Stimulated activated CD4-positive, alpha-beta T cell treated with anti-CD3 and anti-CD28 coated beads, Interleukin-2, amount 100 ng/mL, for 48 hours (primary cell): ENCODE data around the gene AP5Z1.
A peak's percentile ranks its signal among the peaks of the same experiment; 100 is the strongest.

Experiments used
- DNase-seq, 2 donors: peaks; one replicate each; pipeline ENCODE4 v3.0.0-alpha.2; 2020

The AP5Z1 gene

DNA sequence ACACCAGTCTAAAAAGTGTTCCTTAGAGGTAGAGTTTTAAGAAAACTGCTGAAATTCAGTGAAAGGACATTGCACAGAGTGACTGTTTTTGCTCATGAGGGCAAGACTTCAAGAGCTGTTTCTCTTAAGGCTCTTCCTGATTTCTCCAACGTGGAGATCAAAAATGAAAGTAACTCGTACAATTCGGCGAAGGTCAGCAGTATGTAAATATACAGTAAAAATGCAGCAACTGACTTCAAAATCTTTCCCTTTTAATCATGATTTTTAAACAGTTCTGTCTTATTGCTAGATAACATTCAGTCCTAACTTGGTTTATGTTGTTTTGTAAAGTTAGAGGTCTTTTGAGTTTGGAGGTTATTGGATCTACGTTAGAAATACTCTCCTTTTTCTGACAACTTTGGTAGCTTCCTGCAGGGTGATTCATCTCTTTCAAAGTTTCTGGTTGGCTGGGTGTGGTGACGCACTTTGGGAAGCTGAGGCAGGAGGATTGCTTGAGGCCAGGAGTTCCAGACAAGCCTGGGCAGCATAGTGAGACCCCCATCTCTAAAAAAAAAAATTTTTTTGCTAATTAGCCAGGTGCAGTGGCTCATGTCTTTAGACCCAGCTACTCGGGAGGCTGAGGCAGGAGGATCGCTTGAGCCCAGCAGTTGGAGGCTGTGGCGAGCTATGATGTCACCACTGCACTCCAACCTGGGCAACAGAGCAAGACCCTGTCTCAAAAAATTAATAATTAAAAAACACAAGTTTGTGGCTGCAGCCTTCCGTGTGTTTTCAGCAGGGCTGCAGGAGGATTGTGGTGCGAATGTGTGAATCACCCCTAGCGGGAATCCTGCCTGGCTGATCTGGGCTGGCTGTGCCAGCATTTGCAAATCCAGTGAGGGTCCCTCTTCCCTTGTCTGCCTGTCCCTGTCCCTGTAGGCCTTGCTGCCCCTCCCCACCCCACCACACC lies 29.2 kb upstream of the AP5Z1 start:
- no peak for DNase-seq

DNA sequence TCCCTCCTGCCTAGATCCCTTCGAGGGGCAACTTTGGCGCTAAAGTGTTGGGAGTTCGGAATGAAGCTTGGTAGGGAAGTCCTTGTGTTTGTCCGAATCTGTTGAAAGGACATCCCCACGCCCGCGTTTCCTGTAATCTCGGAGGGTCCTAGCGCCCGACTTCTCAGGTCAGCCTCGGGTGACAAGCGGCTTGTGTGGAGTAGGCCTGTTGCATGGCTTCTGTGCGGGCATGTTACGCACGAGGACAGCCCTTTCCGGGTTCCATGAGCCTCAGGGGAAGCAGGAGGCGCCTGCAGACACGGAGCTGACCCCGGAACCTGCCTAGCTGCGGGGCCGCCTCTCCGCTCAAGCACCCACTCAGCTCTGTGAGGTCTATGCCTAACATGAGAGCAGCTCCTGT lies 28.4 kb upstream of the AP5Z1 start:
- no peak for DNase-seq

DNA sequence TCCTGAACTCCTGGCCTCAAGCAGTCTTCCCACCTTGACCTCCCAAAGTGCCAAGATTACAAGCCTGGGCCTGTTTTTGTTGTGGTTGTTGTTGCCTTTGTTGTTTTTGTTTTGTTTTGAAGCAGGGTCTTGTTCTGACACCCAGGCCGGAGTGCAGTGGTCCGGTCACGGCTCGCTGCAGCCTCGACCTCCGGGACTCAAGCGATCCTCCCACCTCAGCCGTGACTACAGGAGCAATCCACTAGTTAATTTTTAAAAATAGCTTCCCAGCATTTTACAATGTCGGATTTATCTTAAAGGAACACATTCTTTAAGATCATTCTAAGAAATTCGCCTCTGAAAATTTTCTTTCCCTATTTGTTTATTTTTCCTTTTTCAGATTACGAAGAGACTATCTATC lies 27.7 kb upstream of the AP5Z1 start:
- DNase-seq: no peak

DNA sequence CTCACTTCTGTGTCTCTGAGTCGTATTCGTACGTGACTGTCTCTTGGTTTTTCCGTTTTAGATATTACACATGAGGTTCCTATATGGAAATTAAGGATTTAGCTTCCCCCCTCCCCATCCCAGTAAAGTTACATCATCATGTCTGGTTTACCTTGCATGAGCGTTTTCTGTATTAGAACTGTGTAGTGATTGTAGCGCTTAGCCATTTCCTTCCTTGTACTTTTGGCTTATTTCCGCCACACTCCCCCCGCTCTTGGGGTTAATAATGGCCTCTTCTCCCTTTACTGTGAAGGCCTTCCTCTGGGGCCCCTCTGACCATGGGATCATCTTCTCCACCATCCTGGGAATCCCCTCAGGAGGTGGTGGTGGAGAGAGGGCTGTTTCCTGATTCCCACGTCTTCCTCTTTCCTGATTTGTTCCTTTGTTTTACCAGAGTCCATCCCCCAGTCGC lies 27.2 kb upstream of the AP5Z1 start:
- DNase-seq: no peak

DNA sequence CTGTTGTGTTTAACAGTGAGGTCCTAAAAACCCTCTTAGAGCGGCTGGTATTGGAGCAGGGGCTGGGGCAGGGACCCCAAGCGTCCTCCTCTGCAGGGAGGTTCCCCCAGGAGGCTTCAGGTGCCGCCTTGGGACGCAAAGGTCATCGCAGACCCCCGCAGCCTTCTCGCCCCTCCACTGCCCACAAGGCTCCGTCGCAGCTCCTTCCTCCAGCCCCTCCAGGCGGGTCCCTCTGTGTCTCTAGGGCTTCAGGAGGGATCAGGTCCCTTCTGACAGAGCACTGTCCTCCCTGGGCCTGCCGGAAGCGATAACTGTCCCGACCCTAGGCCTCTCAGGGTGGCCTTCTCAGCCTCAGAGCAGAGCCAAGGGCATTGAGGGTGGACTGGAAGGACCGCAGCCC lies 26.1 kb upstream of the AP5Z1 start:
- DNase-seq: no peak

DNA sequence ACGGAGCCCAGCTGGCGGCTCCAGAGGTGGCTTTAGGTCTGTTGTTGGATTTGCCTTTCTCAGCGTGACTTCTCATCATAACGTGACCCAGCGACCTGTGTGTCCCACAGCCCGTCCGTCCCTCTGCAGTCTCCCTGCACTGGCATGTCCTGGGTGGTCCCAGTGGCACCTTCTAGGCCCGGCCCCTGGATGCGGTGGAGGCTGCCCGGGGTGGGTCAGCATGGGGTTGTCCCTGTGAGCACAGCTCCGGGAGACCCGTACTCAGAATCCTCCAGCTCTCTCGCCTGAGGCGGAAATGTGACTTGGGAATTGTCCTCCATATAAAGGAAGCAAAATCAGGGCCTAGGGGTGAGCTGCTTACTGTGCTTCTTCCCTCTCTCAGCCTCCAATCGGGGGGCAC lies 25.6 kb upstream of the AP5Z1 start:
- no peak for DNase-seq

DNA sequence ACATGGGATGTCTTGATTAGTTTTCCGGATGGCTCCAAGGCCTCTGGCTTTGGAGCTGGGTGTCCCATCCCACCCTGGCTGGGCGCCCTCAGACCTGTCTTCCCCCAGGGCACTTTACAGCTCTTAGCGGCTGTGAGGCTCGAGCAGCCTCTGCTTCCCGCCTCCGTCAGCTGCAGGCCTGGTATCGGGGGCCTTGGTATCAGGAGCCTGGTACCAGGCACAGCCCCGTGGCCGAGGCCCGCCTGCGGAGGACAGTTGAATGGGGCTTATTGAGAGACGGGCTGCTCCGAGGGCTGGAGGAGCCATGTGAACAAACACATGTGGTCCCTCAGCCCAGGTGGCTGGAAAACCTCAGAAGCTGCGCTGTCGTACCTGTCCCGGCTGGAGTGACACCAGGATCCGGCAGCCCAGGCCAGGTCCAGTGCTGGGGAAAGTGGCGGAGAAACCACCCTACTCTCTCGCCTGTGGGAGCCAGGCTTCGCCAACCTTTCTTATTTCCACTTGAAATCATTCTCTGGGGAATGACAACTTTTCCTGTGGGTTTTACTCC lies 23.9 kb upstream of the AP5Z1 start:
- DNase-seq: no peak

DNA sequence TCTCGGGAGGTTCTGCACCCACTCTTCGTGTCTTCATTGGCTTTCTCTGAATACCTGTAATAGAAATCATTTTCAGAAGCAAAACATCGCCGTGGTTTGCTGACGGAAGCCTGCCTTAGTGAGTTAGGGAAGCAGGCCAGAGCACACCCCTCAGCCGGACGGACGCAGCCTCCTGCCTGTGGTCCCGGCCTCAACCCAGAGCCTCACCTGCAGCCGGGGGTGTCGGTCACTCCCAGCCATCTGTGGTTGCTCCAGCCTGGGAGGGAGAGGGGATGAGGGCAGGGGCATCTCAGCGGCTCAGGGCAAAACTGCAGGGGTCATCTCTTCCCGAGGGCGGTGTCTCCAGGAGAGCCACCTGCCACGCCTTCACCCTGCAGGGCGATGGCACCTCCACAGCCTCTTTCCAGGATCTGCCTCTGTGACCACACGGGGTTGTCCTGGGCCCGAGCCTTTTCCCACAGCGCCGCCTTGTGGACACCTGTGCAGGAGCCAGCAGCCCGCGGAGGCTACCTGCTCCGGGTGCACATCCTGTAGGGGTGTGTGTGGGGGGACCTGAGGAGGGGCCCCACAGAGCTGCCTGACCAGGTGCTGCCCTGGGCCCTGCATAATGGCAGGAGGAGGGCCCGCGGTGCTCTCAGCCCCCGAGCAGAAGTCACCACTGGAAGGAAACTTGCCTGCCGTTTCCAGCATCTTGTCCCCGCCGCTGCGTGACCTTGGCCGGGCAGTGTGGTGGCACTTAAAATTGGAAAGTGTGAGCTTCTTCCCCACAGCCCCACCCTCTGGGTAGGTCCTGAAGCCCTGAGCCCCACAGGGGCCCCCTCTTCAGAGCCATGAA lies 21.6 kb upstream of the AP5Z1 start:
- peak; percentile 88 to 91 for DNase-seq

DNA sequence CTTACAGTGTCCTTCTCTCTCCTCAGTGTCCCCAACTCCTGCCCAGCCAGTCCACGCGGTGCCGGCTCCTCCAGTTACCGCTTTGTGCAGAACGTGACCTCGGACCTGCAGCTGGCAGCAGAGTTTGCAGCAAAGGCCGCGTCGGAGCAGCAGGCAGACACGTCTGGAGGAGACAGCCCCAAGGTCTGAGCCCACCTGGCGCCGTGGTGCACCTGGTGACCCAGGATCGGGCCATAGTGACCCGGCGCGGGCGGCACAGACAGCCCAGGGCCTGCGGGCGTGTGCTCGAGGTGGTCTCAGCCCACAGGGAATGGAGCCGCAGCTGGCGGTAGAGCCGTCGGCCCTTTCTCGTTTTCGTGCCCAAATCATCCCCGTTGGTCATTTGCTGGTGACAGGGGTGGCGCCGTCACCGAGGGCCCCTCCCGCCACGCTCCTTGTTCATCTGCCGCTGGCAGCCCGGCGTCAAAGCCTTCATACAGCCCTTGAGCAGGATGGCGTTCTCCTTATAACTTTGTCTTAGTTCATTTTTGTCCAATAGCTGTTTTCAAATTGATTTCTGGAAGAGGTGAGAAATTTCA lies 20.9 kb upstream of the AP5Z1 start:
- no peak for DNase-seq

DNA sequence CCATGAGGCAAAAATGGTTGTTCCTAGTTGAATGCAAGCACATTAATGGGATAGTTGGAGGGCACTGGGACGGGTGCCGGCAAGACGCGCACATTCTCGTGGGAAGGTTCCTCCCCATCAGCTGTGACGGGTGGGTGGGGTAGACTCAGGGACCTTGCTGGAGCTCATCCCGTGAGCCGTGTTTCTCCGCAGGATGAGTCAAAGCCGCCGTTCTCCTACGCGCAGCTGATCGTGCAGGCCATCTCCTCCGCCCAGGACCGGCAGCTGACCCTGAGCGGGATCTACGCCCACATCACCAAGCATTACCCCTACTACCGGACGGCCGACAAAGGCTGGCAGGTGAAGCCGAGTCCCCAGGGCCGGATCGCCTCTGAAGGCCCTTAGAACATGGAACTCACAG lies 20.4 kb upstream of the AP5Z1 start:
- DNase-seq: no peak

DNA sequence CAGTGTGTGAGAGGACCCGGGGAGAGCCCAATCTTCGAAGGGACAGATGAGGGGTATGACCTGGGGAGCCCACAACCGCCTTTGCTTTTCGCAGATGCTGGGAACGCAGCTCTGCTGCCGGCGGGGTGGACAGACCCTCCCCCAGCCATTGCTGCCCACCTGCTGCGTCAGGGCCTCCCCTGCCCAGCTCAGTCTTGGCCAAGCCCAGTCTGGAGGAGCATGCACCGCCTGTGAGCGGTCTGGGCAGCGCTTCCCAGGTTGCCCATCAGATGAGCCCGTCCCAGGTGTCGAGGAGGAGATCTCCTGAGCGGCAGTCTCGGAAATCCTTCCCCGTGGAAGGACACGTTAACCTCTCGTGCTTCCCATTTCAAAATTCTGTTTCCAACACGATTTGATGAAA lies 17.3 kb upstream of the AP5Z1 start:
- no peak for DNase-seq

DNA sequence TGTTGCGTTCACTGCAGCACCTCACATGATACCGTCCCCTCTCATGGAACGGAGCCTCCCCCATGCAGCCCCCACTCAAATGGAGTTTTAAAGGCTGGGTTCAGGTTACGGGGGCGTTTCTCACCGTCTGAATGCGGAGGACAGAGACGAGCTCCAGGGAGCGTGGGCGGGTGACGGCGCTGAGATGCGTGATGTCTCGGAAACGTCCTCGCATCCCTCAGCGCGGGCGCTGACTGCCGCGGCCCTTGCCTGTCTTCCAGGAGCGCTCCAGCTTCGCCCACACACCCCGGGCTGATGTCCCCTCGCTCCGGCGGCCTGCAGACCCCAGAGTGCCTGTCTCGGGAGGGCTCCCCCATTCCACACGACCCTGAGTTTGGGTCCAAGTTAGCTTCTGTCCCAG lies 16.6 kb upstream of the AP5Z1 start:
- DNase-seq: no peak

DNA sequence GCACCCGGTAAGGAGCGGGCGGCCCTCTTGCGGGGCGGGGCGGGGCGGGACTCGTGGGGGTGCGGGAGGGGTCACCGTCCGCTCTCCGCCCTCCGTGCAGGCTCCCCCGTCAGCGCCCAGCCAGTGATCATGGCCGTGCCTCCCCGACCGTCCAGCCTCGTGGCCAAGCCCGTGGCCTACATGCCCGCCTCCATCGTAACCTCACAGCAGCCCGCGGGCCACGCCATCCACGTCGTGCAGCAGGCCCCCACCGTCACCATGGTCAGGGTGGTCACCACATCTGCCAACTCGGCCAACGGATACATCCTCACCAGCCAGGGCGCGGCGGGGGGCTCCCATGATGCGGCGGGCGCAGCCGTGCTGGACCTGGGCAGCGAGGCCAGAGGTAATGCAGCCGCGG lies 16.2 kb upstream of the AP5Z1 start:
- DNase-seq: no peak

DNA sequence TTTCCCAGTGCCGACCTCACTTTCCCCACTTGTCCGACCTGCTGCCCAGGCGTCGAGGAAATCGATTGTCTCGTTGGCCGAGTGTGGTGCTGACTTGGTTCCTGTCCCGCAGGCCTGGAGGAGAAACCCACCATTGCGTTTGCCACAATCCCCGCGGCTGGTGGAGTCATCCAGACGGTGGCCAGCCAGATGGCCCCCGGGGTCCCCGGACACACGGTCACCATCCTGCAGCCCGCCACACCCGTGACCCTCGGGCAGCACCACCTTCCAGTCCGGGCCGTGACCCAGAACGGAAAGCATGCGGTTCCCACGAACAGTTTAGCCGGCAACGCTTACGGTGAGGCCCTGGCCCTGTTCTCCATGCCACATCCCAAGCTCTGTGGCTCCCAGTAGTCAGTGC lies 14.5 kb upstream of the AP5Z1 start:
- no peak for DNase-seq

DNA sequence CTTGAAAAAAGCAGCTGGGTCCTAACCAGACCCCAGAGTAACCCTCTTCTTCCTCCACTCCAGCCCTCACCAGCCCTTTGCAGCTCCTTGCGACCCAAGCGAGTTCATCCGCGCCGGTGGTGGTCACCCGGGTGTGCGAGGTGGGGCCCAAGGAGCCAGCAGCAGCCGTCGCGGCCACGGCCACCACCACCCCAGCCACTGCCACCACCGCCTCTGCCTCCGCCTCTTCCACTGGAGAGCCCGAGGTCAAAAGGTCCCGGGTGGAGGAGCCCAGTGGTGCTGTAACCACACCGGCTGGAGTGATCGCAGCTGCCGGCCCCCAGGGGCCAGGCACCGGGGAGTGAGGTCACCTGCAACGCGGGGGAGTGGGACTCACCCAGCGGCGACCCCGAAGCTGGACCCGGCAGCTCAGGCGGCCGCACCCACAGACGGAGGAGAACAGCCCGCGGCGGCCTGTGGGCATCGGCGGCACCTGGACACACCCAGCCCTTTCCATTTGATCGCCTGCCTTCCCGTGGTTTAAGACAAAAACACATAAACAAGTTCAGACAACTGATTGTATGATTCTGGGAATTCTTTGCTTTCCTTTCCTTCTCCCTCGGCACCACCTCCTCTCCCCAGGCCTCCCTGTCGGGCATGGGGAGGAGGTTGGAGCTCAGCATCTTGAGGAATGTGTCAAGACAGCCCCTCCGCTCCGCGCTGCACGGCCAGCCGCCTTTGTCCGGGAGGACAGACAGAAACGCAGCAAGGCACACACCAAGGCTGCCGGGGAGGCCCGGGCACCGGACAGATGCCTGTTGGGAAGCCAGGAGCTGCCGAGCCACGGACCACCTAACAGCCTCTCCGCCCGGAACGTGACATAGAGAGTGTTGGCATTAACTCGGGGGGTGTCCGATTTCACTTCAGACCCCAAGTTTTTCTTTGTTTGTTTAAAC lies 13.0 kb upstream of the AP5Z1 start:
- no peak for DNase-seq

DNA sequence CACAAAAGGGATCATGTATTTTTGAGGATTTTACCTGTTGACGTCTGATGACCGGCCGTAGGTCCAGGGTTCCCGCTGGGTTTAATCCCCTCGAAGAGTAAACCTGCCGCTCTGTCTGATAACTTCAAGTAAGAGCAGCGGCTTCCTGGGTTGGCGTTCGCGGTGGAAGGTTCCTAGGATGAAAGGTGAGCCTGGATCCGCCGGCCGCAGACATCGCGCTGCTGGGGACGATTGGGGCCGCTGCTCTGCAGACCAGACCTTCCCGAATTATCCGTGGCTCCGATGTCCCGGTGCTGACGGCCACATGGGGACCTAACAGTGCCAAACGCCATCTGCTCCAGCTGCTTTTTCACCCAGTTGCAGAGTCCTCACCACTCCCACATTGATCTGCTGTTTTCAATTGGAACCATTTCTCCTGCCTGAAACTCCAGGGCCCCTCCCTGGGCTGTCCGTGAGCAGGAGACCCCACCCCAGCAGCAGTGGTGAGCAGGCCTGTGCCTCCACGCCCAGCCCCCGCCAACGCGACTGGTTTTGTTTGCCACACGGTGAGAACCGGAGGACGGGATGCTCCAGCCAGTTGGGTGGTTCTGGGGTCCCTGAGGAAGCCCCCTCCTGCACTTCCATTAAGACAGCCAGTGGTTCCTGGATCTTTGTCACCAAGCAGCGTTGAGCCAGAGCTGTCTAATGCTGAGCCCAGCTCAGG lies 12.2 kb upstream of the AP5Z1 start:
- no peak for DNase-seq

DNA sequence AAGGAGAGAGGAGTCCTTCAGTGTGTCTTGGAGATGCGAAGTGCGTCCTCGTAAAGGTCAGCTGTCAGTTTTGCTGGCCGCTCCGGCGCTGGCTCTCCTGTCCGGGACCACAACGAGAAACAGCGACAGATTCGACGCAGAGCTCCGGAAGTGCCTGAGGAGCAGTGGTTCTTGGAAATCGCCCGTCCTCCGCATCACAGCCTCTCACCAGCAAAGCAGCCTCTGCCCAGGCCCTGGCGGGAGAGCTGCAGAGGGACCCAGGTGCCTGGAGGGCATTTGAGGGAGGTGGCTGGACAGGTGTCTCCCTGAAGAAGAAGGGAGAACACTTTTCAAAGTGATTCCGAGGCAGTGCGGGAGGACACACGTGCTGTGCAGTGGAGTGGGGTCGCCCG lies 11.6 kb upstream of the AP5Z1 start:
- DNase-seq: no peak

DNA sequence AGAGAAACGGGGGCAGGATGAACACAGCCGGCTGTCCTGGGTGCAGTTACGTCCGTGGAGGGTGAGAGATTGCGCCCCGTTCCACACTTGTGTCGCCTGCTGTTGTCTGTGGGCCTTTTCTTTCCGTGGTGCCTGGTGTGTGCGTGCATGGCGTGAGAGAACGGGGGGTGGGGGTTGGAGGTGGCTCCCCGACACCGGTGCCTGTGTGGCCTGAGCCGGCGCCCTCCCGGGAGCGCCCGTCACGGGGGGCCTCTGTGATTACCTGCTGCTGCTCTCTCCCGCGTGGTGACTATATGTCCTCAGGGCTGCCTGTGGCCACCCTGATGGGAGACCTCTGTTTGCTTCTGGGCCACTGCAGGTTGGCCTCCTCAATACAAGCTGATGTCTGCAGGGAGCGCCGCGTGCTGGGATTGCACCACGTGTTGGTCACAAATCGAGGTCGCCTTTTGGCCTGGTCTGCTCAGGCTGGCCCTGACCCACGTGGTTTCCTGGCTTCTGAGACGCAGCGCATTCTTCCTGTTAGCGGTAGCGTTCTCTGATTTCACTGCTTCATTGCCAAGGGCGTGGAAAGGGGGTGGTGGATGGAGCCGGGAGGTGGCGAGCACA lies 10.9 kb upstream of the AP5Z1 start:
- no peak for DNase-seq

DNA sequence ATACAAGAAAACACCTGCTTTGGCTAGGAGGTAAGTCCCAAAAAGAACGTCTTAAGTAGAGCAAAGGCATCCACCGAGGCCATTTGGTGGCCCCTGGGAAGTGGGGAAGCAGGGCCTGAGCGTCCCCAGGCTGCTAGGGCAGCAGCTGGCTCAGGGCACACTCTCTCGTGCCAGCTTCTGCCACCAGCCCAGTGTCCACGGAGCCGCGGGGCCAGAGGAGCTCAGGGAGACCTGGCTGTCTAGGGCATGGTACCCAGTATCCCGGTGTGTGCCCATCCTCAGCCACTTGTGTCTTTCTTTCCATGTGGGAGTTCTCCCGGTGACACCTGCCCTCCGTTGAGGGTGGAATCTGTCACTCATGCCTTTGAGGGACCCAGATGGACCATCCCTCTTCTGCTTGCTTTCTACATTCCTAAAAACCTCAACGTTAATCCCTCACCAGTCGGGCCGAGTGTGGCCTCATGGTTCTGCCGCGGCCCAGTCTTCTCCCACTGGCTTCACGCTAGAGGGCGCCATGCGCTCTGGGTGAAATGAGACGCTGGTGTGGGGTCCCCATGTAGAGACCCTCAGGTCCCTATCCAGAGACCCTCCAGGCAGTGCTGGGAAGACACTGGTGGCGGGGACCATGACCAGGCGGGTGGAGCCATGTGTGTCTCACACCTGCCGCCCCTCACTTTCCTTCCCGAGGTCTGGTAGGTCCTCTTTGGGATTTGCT lies 9.5 kb upstream of the AP5Z1 start:
- DNase-seq: no peak
